NOMO-1 treated with dmso at 0.1 percent for 144 hours (cell line): ENCODE data around the gene FAM184A.
"Not testable (repeated sequence)": the region's sequence is repeated elsewhere in the genome, so short reads cannot be mapped to it uniquely, and the experiment has no call there.

Experiments
- DNase-seq: peaks from one replicate; lab custom pipeline; 2025; ENCODE audit not compliant: unreplicated experiment; lab: John Stamatoyannopoulos, UW

The FAM184A gene

DNA sequence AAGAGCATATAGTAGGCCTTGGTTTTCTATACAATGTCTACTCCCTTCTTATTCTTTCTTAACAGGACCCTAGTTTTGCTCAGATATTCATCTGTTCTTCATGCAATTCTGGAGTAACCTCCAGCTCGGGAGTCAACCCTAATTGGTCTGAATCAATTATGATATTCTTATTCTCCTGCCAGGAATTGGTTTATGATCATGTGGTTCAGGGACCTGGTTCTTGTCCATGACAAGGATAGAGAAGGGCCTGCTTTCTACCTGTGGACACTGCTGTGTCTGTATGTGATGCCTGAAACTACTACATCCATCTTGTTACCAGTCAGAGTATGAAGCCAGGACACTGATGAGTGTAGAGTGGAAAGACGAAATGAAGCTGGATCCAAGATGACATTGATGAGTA, 24.4 kb upstream of the FAM184A start:
- no peak for DNase-seq

DNA sequence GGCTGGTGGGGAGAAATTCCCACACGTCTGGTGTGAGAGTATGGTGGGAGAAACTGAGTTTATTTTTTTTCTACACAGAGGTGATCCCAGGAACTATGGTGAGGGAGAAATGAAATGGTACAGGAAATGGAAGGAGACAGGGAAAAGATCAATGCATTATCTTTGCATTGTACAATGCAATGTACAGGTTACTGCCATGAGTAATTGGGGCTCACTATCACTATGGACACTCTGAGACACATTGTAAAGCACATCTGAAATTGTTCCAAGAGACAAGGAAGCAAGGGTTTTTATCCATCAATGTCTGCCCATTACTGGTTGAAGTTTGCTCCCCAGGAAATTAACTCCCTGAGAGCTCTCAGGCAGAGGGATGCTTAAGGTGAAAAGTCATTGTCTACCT, 21.7 kb upstream of the FAM184A start:
- no peak for DNase-seq

DNA sequence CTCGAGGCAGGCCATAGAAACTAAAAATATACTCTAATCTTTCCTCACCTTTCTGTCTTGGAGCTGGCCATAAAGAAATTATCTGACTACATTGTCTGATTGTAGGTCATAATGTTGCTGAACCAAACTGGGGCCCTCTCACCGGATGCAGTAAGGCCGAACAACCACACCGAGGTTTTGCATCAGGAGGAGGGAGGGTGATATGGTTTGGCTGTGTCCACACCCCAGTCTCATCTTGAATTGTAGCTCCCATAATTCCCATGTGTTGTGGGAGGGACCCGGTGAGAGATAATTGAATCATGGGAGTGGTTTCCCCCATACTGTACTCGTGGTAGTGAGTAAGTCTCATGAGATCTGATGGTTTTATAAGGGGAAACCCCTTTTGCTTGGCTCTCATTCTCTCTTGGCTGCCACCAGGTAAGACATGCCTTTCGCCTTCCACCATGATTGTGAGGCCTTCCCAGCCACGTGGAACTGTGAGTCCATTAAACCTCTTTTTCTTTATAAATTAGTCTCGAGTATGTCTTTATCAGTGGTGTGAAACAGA, 19.4 kb upstream of the FAM184A start:
- not testable (repeated sequence) for DNase-seq

DNA sequence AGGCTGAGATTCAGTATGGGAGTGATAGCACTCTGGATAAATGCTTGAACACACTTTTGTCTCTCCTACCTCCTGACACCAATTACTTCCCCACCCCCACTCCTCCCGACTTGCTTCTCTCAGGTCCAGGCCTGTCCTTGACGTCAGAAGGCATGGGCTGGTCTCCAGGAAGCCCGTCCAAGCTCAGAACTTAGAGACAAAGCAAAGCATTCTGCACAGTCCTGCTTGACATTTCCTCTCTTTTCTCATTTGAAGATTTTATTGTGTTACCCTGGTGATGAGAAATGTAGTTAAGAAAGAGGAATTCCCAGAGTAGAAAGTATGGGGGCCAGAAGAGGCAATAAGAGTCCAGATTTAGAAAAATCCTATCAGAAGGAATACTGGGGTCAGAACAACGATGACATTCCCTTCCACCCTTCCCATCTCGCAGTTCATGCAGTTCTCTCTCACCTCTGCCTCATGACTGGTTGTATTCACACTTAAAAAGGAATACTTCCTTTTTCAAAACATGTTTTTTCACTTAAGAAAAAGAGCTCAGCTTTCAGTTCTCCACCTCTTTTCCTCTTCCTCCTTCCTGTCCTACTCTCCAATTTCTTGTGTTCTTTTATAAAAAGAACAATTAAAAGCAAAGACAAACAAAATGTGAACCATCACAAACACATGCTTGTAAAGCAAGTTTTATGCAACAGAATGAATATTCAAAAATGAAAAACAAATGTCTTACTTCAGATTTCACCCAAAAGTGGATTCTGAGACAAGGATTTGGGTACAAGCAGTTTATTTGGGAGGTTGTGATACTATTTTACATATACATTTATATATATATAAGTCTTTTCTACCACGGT, 18.5 kb upstream of the FAM184A start:
- no peak for DNase-seq

DNA sequence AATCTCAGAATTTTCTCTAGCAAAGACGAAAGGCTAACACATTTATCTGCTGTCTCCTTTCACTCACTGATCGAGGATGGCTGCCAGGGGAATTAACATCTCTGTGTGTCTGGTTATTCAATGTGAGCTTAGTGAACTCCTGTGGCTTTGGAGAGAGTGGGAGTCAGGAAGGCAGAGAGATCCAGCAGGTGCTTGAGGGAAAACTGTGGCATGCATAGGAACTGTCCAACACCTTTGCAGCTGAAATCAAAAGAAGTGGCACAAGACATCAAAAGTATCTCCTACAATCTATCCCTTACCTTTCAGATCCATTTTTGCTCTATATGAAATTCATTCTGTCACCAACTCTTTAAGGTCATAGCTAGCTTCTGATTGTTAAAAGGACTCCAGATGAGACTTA, 11.8 kb upstream of the FAM184A start:
- no peak for DNase-seq

DNA sequence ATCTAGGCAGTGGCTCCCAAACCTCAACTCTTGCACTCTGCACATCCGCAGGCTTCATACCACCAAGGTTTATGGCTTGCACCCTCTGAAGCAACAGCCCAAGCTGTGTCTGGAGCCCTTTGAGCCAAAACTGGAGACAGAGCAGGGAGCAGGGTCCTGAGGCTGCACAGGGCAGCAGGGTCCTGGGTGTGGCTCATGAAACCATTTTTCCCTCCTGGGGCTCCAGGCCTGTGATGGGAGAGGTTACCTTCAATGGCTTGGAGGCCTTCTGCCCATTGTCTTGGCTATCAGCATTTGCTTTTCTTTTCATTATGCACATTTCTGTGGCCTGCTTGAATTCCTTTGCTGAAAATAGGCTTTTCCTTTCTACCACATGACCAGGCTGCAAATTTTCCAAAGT, 6.3 kb upstream of the FAM184A start:
- no peak for DNase-seq

DNA sequence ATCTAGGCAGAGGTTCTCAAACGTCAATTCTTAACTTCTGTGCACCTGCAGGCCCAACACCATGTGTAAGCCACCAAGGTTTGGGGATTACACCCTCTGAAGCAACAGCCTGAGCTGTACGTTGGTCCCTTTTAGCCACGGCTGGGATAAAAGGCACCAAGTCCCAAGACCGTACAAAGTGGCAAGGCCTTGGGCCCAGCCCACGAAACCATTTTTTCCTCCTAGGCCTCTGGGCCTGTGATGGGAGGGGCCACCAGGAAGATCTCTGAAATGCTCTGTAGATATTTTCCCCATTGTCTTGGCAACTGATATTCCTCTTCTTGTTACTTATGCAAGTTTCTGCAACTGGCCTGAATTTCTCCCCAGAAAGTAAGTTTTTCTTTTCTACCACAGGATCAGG, 4.5 kb upstream of the FAM184A start:
- no peak for DNase-seq

DNA sequence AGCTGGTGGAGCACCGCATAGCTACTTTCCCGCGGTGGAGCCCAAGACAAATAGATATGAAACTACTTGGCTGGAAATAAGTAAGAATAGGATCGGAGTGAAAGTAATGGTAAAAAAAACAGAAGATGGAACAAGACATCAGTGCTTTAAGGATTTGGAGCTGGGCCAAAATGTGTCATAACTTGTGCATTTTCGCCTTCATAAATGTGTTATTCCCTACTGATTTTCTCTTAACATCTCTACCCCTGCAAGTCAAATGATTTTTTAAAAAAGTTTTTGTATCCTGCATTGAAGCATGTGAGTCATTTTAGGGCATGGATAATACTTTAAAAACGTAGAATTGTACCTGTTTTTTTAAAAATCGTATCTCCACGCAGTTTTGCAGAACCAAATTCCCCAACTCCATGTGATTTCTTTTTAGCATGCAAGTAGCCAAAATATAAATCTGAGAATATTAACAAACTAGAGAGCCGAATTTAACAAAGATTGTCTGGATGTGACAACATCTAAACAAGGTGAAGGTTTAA, 882 bp upstream of the FAM184A start:
- DNase-seq: no peak

DNA sequence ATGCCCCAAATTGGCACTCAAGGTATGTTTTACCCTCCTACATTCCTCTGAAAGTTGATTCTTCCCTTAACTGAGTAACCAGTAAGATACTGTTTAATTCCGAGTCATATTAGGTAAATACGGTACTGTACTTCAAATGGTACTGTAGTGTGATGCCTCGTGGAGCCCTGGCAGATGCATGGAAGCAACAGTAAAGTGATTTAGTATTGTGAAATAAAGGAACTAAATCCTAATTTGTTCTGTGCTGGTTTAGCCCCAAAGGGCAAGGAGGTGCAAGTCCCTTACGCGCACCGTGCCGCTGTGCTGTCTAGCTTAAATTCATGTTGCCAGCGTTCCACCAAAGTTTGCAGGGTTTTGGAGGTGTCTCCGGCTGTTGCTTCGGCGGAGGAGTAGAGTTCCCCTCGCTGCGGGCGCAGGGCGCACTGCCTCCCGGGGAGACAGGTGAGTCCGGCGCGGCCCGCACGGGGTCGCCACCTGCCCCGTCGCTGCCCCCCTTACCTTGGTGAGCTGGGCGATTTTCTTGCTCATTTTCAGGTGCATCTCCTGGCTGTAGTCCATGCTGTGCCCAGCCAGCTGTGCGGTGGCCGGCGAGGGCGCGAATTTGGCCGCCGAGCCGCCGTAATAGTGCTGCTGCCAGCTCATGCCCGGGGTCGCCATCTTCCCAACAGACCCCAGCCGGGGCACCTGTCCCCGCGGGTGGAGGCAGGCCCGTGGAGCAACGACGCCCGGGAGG, 655 bp downstream of the FAM184A start:
- DNase-seq: no peak

DNA sequence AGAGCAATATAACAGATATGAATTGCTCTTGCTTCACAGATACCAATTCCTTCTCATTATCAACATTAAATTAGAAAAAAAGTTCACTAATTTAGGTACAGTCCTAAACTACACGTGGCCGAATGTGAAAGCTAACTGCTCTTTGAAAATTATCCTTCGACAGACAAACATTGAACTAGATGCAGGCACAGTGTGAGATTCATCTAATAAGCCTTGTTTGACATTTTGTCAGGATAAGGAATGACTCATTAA, 1.1 kb downstream of the FAM184A start:
- DNase-seq: no peak

DNA sequence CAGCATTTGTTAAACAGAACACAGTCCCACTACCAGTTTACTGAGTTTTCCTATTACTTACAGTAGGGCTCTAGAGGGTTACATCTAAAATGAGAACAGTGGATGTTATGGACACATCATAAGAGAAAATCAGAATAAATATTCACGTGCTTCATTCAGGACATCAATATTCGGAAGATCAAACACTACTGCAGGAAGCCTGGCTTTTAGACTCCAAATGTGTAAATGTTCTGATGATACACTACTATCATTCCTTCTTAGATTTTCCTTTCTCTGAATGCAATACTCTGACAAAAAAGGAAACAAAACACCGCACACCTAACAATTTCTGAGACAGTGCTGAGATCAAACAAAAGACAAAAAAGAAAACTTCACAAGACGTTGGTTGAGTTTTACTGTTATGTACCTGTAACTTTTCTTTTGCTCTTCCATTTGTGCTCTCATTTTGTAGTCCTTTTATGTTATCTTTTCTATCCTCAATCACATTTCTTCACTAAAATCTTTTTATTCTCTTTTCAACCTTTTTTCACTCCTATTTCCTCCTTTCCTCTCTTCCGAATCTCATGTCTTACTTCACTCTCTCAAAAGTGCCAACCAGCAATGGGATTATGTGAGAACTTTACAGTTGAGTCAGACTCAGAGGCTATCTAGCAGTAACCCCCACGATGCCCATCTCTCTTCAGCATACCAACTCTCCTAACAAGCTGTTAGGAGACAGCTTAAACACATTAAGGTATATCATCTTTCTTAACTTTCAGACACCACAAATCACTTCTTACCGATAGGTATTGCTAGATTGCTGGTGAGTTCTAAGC, 1.7 kb downstream of the FAM184A start:
- DNase-seq: no peak

DNA sequence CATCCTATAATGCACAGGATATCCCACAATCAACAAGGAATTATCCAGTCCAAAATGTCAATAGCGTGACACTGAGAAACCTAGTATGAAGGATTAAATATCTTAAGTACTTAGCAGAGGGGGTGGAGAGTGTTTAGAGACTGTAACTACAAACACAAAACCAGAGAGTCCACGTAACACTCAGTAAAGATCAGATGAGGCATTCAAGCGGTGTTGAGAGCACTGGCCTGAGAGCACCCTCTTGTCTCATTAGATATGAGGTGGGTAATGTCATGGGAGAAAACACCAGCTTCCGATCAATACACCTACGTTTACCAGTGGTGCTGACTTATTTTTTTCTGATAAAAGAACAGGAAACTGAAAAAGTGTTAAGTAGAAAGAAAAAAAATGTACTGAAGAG, 2.3 kb downstream of the FAM184A start:
- no peak for DNase-seq

DNA sequence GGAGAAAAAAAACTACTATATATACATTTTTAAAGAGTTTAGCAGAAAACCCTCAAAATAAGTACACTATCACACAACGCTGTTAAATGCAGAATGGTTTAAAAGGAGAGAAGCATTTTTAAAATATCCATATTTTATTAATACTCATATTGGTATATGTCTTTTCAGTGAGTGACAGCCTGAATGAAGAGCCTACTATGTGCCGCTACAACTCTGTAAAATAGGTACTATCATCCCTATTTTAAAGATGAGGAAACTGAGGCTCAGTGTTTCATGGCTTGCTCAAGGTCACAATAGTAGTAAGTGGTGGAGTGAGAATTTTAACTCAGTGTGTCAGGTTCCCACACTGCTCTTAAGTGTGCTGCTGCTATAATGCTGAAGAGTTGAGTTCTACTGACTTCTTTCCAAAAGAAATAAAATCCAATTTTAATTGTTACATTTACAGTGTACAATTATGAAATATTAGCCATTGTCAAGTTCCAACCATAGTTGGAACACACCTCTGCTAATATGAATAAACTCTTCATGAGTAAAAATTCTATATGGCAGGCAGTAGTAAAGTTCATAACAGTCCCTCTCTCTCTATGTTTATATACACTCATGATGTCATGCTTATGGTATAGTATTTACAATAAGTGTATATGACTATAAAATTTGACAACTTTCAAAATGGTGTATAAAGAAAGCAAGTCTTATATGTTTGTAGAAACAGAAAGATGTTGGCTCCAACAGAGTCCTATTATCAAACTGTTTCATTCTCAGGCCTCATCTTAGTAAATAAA, 3.1 kb downstream of the FAM184A start:
- no peak for DNase-seq

DNA sequence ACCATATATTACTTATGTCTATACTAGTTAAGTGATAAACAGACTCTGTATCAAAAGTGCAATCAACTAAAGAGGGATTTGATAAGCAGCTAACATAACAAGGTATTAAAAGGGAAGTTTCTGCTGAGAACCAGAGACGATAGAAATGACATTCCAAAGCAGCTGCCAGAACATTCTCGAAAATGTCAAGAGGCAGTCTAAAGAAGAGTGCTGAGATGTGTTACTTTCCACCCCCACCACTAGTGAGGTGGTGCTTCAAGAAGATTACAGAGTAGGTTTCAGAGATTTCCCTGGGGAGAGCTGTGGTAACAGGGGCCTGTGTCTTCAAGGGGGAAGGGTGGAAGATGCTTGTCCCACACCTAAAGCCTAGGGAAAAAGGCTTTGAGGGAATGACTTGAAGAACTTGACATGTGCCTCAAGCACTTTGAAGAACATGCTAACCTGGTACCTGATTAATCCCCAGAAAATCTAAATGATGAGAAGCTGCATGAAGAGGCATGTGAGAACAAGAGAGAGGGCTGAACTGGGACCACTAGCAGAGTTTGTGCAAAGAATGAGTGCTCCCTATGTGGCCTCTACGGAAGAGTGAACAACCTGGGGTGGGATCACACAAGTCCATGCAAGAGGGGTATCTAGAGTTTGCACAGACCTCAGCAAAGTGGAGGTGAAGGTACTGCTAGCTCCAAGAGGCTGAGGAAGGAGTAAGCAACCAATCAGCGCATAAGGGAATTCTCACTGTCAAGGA, 5.0 kb downstream of the FAM184A start:
- DNase-seq: no peak

DNA sequence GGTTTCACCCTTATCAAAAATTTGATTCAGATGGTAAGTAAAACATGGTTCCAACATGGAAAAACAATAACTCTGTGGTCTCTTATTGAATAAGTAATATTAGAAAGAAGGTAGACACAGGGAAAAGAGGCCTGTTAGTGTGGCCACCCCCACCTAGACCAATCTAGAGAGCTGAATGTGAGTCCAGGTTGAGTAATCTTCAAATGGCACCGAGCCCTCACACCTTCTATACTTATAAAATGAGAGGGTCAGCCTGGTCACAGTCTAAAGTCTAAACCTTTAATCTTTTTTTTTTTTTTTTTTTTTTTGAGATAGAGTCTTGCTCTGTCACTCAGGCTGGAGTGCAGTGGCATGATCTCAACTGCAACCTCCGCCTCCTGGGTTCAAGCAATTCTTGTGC, 6.9 kb downstream of the FAM184A start:
- DNase-seq: no peak

DNA sequence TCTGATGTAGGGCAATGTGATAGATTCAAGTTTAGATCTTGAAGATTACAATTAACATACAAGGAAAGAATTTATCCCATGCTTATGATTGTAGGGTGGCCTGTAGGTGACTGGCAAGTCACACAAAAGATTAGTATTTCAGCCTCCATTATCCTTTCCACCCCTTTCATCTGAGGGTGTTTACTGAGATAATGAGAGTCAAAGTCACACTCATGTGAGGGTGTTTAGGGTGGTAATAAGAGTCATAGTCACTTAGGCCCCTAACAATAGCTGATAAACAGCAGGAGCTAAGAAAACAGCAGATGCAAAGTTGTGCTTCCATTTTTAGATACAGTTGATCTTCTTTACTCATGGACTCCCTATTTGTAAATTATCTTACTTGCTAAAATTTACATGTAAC, 11.4 kb downstream of the FAM184A start:
- DNase-seq: no peak

DNA sequence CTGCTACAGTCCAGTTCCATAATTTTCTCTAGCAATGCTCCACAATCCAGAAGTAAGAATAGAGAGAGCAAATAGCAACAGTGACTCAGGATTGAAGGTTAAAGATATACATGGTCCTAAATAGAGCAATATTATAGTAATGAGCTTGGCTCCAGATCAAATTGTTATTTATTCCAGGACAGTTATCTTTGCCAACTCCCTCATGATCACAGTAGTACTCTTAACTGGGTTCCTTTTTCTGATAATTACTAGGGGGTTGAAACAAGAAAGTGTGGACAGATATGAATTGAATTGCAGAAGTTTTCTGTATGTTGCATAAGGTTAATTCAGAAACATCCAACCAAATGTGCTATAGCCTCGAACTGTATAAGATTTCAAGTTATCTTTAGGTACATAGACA, 11.9 kb downstream of the FAM184A start:
- DNase-seq: no peak

DNA sequence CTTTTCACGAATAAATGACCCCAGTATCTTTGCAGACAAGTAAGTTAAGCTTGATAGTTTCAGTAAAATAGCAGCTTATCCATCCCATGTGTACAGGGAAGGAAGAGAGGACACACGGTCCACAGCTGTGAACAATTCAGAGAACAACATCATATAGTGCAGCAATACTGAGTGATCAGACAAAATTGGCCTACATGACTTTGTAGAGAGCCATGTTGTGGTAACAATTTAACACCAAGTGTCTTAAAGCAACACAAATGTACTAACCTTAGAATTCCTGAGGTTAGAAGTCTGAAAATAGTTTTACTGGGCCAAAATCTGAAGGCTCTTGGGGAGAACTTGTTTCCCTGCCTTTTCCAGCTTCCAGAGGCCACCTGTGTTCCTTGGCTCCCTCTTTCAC, 12.5 kb downstream of the FAM184A start:
- DNase-seq: no peak

DNA sequence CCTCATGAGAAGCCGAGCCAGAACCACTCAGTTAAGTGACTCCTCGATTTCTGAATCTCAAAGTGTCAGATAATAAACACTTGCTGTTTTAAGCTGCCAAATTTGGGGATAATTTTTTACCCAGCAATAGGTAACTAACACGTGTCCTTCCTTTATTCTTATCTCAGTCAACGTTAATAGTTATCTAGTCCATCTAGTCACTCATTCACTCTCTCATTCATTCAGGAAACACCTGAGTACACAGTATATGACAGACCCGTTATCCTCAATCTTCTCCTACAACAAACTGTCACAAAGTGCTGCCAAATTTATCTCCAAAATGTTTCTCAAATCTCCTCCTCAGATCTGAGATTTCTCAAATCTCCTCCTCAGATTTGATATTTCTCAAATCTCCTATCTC, 13.1 kb downstream of the FAM184A start:
- no peak for DNase-seq

DNA sequence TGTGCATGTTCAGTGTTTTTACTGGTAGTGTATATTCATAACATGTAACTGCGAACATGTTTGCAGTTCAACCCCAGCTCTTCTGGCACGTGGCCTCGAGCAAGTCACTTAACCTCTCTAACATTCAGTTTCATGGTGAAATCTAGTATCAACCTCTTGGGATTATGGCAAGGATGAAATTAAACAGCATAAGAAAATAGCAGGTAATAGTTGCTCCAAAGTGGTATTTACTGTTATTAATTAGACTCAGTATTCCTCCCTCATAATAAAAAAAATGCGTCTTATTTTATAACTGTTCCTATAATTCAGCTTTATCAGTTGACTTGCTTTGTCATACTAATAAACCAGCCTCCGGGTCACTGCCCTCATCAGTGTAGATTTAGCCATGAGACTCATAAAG, 15.0 kb downstream of the FAM184A start:
- no peak for DNase-seq
